Measurements from ENCODE around the gene PRDM15. TPM values are rescaled to one million over a fixed set of nuclear protein-coding genes. Genes with fewer than 3 reads are reported as not detected.

The PRDM15 gene
- total RNA-seq, 6 experiments from 2014 or later = 3.4 to 4.9 (median 4.0) TPM

DNA sequence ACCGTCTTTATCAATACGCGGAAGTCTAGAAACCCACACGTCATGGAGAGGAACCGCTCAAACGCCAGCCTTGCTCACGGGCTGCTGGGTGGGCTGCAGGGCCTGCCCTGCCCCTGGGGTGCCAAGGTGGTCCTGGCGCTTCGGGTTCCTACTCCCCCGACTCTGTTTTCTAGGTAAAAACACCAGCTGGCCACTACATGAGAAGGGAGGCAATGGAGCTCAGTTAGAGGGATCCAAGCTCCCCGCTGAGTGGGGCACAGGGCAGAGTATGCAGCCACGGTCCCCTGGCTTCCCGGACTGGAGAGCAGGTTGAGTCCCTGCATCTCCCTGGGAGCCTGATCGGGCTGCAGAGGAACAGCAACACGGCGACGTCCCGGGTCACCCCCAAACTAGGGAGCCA lies 71.0 kb downstream of the PRDM15 start:
- no peak overlapping the region for H3K4me3 Mint-ChIP-seq
- no peaks in the 10 kb centered on the region; the same call in 1 of the 2 replicates for H3K27me3 Mint-ChIP-seq (ENCODE audit: insufficient read depth)
- DNase-seq = no peak
- peaks cover 26% of the 10 kb centered on the region for H3K36me3 Mint-ChIP-seq (ENCODE audit: low read depth)
- H3K4me1 Mint-ChIP-seq (ENCODE audit: low read depth) = no peaks in the 10 kb centered on the region
- no peak overlapping the region for H3K27ac Mint-ChIP-seq
- no peaks in the 10 kb centered on the region for H3K9me3 Mint-ChIP-seq
- TF ChIP-seq, protein P1, sequence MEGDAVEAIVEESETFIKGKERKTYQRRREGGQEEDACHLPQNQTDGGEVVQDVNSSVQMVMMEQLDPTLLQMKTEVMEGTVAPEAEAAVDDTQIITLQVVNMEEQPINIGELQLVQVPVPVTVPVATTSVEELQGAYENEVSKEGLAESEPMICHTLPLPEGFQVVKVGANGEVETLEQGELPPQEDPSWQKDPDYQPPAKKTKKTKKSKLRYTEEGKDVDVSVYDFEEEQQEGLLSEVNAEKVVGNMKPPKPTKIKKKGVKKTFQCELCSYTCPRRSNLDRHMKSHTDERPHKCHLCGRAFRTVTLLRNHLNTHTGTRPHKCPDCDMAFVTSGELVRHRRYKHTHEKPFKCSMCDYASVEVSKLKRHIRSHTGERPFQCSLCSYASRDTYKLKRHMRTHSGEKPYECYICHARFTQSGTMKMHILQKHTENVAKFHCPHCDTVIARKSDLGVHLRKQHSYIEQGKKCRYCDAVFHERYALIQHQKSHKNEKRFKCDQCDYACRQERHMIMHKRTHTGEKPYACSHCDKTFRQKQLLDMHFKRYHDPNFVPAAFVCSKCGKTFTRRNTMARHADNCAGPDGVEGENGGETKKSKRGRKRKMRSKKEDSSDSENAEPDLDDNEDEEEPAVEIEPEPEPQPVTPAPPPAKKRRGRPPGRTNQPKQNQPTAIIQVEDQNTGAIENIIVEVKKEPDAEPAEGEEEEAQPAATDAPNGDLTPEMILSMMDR (IDR thresholded peaks at IDR 0.05) = no peak

DNA sequence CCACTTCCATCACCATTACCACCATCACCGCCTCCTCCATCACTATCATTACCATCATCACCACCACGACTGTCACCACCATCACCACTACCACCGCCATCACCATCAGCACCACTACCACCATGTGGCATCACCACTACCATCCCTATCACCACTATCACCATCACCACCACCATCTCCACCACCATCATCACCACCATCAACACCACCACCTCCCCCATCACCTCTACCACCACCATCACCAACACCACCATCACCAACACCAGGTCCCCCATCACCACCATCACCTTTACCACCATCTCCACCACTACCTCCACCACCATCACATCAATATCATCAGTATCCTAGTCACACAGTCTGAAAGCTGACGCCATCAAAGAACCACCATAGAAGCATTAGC lies 72.4 kb downstream of the PRDM15 start:
- H3K4me3 Mint-ChIP-seq = no peak overlapping the region

DNA sequence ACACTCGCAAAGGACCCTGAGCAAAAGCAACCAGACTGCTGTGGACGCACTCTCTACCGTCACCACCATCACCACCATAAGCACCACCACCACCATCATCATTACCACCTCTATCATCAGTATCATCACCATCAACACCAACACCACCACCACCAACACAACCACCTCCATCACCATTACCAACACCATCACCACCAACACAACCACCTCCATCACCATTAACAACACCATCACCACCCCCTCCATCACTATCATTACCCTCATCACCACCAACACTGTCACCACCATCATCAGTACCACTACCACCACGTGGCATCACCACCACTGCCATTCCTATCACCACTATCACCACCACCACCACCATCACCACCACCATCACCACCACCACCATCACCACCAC lies 73.5 kb downstream of the PRDM15 start:
- DNase-seq = no peak
- TF ChIP-seq, protein P1 (IDR thresholded peaks at IDR 0.05) = no peak
- Mint-ChIP-seq H3K9me3 (no peaks in the 10 kb centered on the region), H3K27ac (no peak overlapping the region), H3K4me1 (ENCODE audit: low read depth) (no peaks in the 10 kb centered on the region), H3K36me3 (ENCODE audit: low read depth) (peaks cover 21% of the 10 kb centered on the region), H3K4me3 (no peak overlapping the region), H3K27me3 (ENCODE audit: insufficient read depth) (no peaks in the 10 kb centered on the region; the same call in 1 of the 2 replicates)

More for the DNA sequence above, 72.4 kb downstream of the PRDM15 start:
- H3K9me3 Mint-ChIP-seq = no peaks in the 10 kb centered on the region
- no peak overlapping the region for H3K27ac Mint-ChIP-seq
- no peak for DNase-seq
- TF ChIP-seq, protein P1 (IDR thresholded peaks at IDR 0.05) = no peak
- no peaks in the 10 kb centered on the region for H3K4me1 Mint-ChIP-seq (ENCODE audit: low read depth)
- no peaks in the 10 kb centered on the region; the same call in 1 of the 2 replicates for H3K27me3 Mint-ChIP-seq (ENCODE audit: insufficient read depth)
- H3K36me3 Mint-ChIP-seq (ENCODE audit: low read depth) = peaks cover 26% of the 10 kb centered on the region

DNA sequence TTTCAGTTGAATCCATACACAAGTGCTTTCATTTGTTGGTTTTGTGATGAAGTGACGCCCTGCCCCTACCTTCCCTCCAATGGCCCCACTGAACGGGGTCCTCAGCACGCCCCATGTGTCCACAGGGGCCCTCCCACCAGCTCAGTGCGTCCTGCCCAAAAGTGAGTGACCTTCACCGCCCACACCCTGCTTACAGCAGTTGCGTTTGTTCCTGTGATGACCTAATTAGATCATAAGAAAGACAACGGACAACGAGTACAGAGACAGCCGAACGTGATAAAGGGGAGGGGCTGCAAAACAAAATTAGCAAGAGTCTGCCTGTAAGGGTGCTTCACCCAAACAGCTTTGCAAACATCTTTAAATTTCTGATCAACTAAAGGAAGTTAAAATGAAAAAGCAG lies 74.1 kb downstream of the PRDM15 start:
- Mint-ChIP-seq H3K4me1 (ENCODE audit: low read depth) (no peaks in the 10 kb centered on the region), H3K27ac (no peak overlapping the region), H3K36me3 (ENCODE audit: low read depth) (peaks cover 18% of the 10 kb centered on the region), H3K4me3 (no peak overlapping the region), H3K9me3 (no peaks in the 10 kb centered on the region), H3K27me3 (ENCODE audit: insufficient read depth) (no peaks in the 10 kb centered on the region; the same call in 1 of the 2 replicates)
- TF ChIP-seq, protein P1 (IDR thresholded peaks at IDR 0.05) = no peak
- no peak for DNase-seq

DNA sequence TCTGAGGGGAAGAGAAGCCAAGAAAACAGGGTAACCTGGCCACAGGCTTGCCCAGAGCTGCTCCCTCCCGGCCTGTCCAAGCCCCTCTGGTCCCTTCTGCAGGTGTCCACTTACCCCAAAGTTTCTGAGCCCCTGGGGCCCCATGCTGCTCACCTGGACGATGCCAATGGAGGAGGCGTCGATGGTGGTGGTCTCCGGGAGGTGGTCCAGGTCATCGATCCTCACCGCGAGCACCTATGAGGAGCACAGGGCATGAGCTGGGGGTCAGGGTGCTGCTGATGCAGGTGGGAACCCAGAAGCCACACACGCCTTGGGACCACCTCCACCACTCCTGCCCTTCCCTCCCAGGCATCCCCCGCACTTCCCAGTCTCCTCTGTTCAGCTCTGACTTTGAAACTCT lies 74.8 kb downstream of the PRDM15 start:
- Mint-ChIP-seq H3K27ac (no peak overlapping the region), H3K36me3 (ENCODE audit: low read depth) (peaks cover 18% of the 10 kb centered on the region), H3K4me1 (ENCODE audit: low read depth) (no peaks in the 10 kb centered on the region), H3K4me3 (no peak overlapping the region), H3K9me3 (no peaks in the 10 kb centered on the region), H3K27me3 (ENCODE audit: insufficient read depth) (no peaks in the 10 kb centered on the region; the same call in 1 of the 2 replicates)
- TF ChIP-seq, protein P1 (IDR thresholded peaks at IDR 0.05) = no peak
- DNase-seq = no peak

DNA sequence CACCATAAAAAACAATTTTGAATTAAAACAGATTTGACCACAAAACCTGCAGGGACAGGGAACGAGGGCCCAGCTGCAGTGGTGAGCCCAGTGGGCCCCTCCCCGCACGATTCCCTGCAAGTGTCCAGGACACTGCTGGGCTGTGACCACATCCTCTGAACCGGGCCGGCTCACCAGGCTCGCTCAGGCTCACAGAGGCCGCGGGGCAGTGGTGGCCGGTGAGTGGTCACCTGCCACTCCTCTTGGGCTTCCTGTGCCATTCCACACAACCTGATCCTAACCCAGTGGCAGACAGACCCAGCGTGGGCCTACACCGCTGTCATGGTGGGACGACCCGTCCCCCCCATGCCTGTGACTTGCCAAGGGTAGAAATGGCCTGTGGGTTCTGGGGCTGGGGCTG lies 75.8 kb downstream of the PRDM15 start:
- Mint-ChIP-seq H3K4me3 (no peak overlapping the region), H3K9me3 (no peaks in the 10 kb centered on the region), H3K27ac (no peak overlapping the region), H3K27me3 (ENCODE audit: insufficient read depth) (no peaks in the 10 kb centered on the region; the same call in 1 of the 2 replicates), H3K36me3 (ENCODE audit: low read depth) (peaks cover 17% of the 10 kb centered on the region), H3K4me1 (ENCODE audit: low read depth) (no peaks in the 10 kb centered on the region)
- TF ChIP-seq, protein P1 (IDR thresholded peaks at IDR 0.05) = no peak
- no peak for DNase-seq

All from HFFc6 (cell line).